Endothelial cell of umbilical vein (primary cell): ENCODE data around the gene SLC4A5. TPM values are rescaled to one million over a fixed set of nuclear protein-coding genes. Genes with fewer than 3 reads are reported as not detected.

Source experiments
- BruUV-seq: library from RNA; stranded (reverse); fragments of 400-500 nt; replicated peaks from 2 replicates; lab custom pipeline; 2021; lab: Mats Ljungman, UMichigan
- CTCF ChIA-PET: fragments of 300-600, 350-600 bp; sonication (Branson Sonifier 250); formaldehyde crosslinking; loops from one replicate; lab custom pipeline; 2021; ENCODE audit warnings: antibody characterized with exemption, inconsistent platforms; lab: Charles Lee
- POLR2A ChIA-PET: fragments of 300-600, 350-600 bp; sonication (Branson Sonifier 250); formaldehyde crosslinking; loops from one replicate; lab custom pipeline; 2021; ENCODE audit warnings: antibody characterized with exemption, inconsistent platforms; lab: Charles Lee
- DNase-seq: peaks from one replicate; pipeline ENCODE4 v3.0.0-alpha.2; 2011; ENCODE audit warnings: low read depth, low spot score
- FAIRE-seq: peaks from 2 replicates; lab custom pipeline; 2011; peaks lifted over from hg19 to GRCh38; lab: Jason Lieb, UNC
- H2AFZ ChIP-seq: 2 replicates; pipeline ENCODE4 v1.6.0; 2012; ENCODE audit warnings: low read depth, low read length, control low read depth, inconsistent platforms
- H3K27ac ChIP-seq: 2 replicates; pipeline ENCODE4 v1.5.1; 2011; ENCODE audit warnings: low read depth, mild to moderate bottlenecking, control low read depth, low read length, moderate library complexity; ENCODE audit not compliant: insufficient read depth
- H3K27me3 ChIP-seq, 2 experiments: 2 replicates each; pipeline versions ENCODE4 v1.6.0 to v1.6.1; 2011; ENCODE audit warnings: low read length in 2 of 2, mixed read lengths in 1 of 2; ENCODE audit not compliant: control insufficient read depth in 2 of 2, insufficient read depth in 2 of 2
- H3K36me3 ChIP-seq, 2 experiments: 2 replicates in 1 of 2; 3 replicates in 1 of 2; pipeline ENCODE4 v1.5.1; 2011; ENCODE audit warnings: low read length in 2 of 2, mild to moderate bottlenecking in 1 of 2, moderate library complexity in 1 of 2; ENCODE audit not compliant: control insufficient read depth in 2 of 2, insufficient read depth in 2 of 2; ENCODE audit errors: extremely low read depth in 1 of 2
- H3K4me1 ChIP-seq: 3 replicates; pipeline ENCODE4 v1.5.1; 2011; ENCODE audit warnings: mild to moderate bottlenecking, low read length; ENCODE audit not compliant: control insufficient read depth, insufficient read depth; ENCODE audit errors: extremely low read depth
- H3K4me2 ChIP-seq: 2 replicates; pipeline ENCODE4 v1.6.1; 2011; ENCODE audit warnings: low read length, control low read depth, mixed read lengths; ENCODE audit not compliant: insufficient read depth
- H3K4me3 ChIP-seq, 3 experiments: fragments of 200-600 bp in 1 of 3; sonication (generic), shearing (Covaris generic) in 1 of 3; replicated peaks in 1 of 3; 2 replicates each; pipeline ENCODE4 v1.5.1; 2011 to 2016; ENCODE audit warnings: control low read depth in 3 of 3, low read length in 3 of 3, mild to moderate bottlenecking in 2 of 3, inconsistent platforms in 1 of 3, low read depth in 1 of 3, moderate library complexity in 1 of 3; ENCODE audit not compliant: insufficient read depth in 1 of 3
- H3K79me2 ChIP-seq: 2 replicates; pipeline ENCODE4 v1.6.0; 2012; ENCODE audit warnings: low read length, inconsistent platforms; ENCODE audit not compliant: control insufficient read depth, insufficient read depth
- H3K9ac ChIP-seq: replicated peaks from 2 replicates; pipeline ENCODE3; 2011; ENCODE audit warnings: low read length, control low read depth; ENCODE audit not compliant: insufficient read depth; ENCODE audit errors: extremely low read depth
- H3K9me1 ChIP-seq: replicated peaks from 3 replicates; pipeline ENCODE4 v1.6.0; 2011; ENCODE audit warnings: mild to moderate bottlenecking, low read length; ENCODE audit not compliant: control insufficient read depth, insufficient read depth; ENCODE audit errors: extremely low read depth
- H3K9me3 ChIP-seq: replicated peaks from 2 replicates; pipeline ENCODE4 v1.5.1; 2012; ENCODE audit warnings: low read length, inconsistent platforms; ENCODE audit not compliant: control insufficient read depth, insufficient read depth
- H4K20me1 ChIP-seq: replicated peaks from 2 replicates; pipeline ENCODE3; 2011; ENCODE audit warnings: mild to moderate bottlenecking, low read length; ENCODE audit not compliant: control insufficient read depth, insufficient read depth; ENCODE audit errors: extremely low read depth
- CTCF ChIP-seq, 2 donors: IDR thresholded peaks; 1 replicate in 1 of 2; 2 replicates in 1 of 2; pipeline ENCODE4 v1.5.1; 2011; ENCODE audit warnings: low read length in 2 of 2, mild to moderate bottlenecking in 2 of 2, moderate library complexity in 2 of 2, control low read depth in 1 of 2, inconsistent platforms in 1 of 2, low read depth in 1 of 2; ENCODE audit not compliant: insufficient read depth in 1 of 2; ENCODE audit errors: extremely low read depth in 1 of 2
- EZH2 ChIP-seq: IDR thresholded peaks from 2 replicates; pipeline ENCODE4 v1.6.1; 2012; ENCODE audit warnings: borderline replicate concordance, low read depth, mild to moderate bottlenecking, moderate library complexity, low read length, inconsistent platforms; ENCODE audit not compliant: severe bottlenecking
- FOS ChIP-seq: IDR thresholded peaks from 2 replicates; pipeline ENCODE4 v1.6.1; 2011; ENCODE audit warnings: mild to moderate bottlenecking, low read length, moderate library complexity, borderline replicate concordance; ENCODE audit not compliant: insufficient read depth
- GATA2 ChIP-seq: IDR thresholded peaks from 2 replicates; pipeline ENCODE4 v1.7.0; 2011; ENCODE audit warnings: low read depth, mild to moderate bottlenecking, moderate library complexity, mixed read lengths, low read length; ENCODE audit not compliant: insufficient read length, insufficient read depth
- JUN ChIP-seq: IDR thresholded peaks from 2 replicates; pipeline ENCODE4 v1.6.1; 2011; ENCODE audit warnings: borderline replicate concordance, low read depth; ENCODE audit not compliant: insufficient read length, insufficient read depth
- MYC ChIP-seq: IDR thresholded peaks from one replicate; pipeline ENCODE4 v1.6.1; 2011; ENCODE audit warnings: mild to moderate bottlenecking, low read depth, low read length
- POLR2A ChIP-seq: IDR thresholded peaks from 2 replicates; pipeline ENCODE4 v1.6.1; 2012; ENCODE audit warnings: low read depth, mild to moderate bottlenecking, control low read depth, low read length
- POLR2AphosphoS5 ChIP-seq: IDR thresholded peaks from 2 replicates; pipeline ENCODE4 v1.6.1; 2012; ENCODE audit warnings: low read depth, mild to moderate bottlenecking, control low read depth, low read length, moderate library complexity; ENCODE audit not compliant: insufficient read depth
- dilution Hi-C: fragments of 300-500 bp; cut with MboI; formaldehyde crosslinking; loops from one replicate; pipeline ENCODE4 v1.15.0; 2019; ENCODE audit warnings: low sequenced_read_pairs; ENCODE audit not compliant: extremely low pct_ligation_motif_present
- intact Hi-C: fragments of 100-400 bp; cut with micrococcal nuclease; formaldehyde crosslinking; loops from one replicate; pipeline ENCODE4 v1.10.0; 2022
- polyA plus RNA-seq, 4 experiments: library from polyadenylated mRNA; depleted of rRNA in 3 of 4; stranded (reverse) in 3 of 4; unstranded in 1 of 4; fragments of >200 nt; gene quantifications; 2 replicates each; pipeline versions ENCODE4 v1.2.1 to v1.2.3, GENCODE V29; 2011 to 2012; ENCODE audit warnings: missing spikeins in 1 of 4
- total RNA-seq: library from RNA; stranded (reverse); gene quantifications from 2 replicates; pipeline ENCODE4 v1.2.3, GENCODE V29; 2021
- TF ChIP-seq, protein P1 (sequence below): IDR thresholded peaks from 2 replicates; pipeline ENCODE4 v1.6.1; 2011; ENCODE audit not compliant: insufficient read depth, insufficient read length

SLC4A5 gene
- total and polyA plus RNA-seq, 2 donors (not counting 3 experiments of a cell fraction or from before 2014, with no cell fraction given), result 0.12 to 0.97 TPM

- Histone ChIP-seq H3K4me3 (no peak overlapping the region), H3K4me1 (no peaks in the 10 kb centered on the region), H3K9me1 (no peaks in the 10 kb centered on the region), H3K27me3 (no peaks in the 10 kb centered on the region), H3K36me3 (peaks cover 9 to 33% of the 10 kb centered on the region in 2 experiments), H2AFZ (no peak overlapping the region), H4K20me1 (no peaks in the 10 kb centered on the region), H3K27ac (no peak overlapping the region), H3K9ac (no peak overlapping the region), H3K4me2 (no peak overlapping the region), H3K79me2 (no peaks in the 10 kb centered on the region), H3K9me3 (no peaks in the 10 kb centered on the region)
- ChIA-PET POLR2A (no interaction called here), CTCF (interaction anchor here (1.5 kb wide), 1 partner anchor 23 kb away, joined by 6 read pairs; no protein-coding TSS in a partner anchor)
- FAIRE-seq (no peak), DNase-seq (no peak)
- dilution Hi-C loops (no loop called here), intact Hi-C loops (no loop called here)
- TF ChIP-seq POLR2AphosphoS5, result no peak
- no peak for TF ChIP-seq EZH2
- BruUV-seq, result no TSS peak
Measured at GRCh38 chr2:74357627-74358026, 14.4 kb upstream of the SLC4A5 start.

DNA sequence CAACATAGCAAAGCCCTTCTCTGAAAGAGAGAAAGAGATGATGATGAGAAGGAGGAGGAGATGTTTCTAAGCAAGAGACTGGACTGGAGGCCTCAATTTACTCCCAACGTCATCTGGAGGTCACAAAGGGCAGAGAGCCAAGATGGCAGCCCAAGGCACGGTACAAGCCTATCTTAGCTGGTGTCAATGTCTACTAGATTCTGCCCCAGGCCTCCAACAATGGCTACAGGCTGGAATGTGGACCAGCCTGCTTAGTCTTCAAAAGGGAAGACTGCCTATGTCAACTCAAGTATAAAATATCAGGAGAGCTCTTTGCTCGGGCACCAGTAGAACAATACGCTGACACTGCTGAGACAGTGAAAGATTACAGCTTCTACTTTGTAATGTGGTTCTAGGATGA lies 6.7 kb upstream of the SLC4A5 start:
- no peak for DNase-seq
- Histone ChIP-seq H3K4me2 (no peak overlapping the region), H3K4me3 (no peak overlapping the region), H3K27me3 (peaks cover 0 to 4% of the 10 kb centered on the region in 2 experiments), H3K9ac (no peak overlapping the region), H3K36me3 (no peaks in the 10 kb centered on the region), H3K9me3 (no peaks in the 10 kb centered on the region), H2AFZ (no peak overlapping the region), H3K4me1 (no peaks in the 10 kb centered on the region), H3K9me1 (peaks cover 2% of the 10 kb centered on the region), H3K79me2 (no peaks in the 10 kb centered on the region), H3K27ac (no peak overlapping the region), H4K20me1 (no peaks in the 10 kb centered on the region)
- dilution Hi-C loops (no loop called here), intact Hi-C loops (no loop called here)
- POLR2A ChIA-PET, result no interaction called here
- no TSS peak for BruUV-seq
- FAIRE-seq, result no peak
- CTCF ChIA-PET, result interaction anchor here (4.7 kb wide), 1 partner anchor 15 kb away, joined by 32 read pairs; no protein-coding TSS in a partner anchor
- TF ChIP-seq GATA2, result no peak
- TF ChIP-seq JUN, result no peak
- TF ChIP-seq CTCF (IDR thresholded peaks at IDR 0.05; ENCODE audit: extremely low read depth in 1 of 2, insufficient read depth in 1 of 2, low read depth in 1 of 2, low read length in 2 of 2), result no peak
- no peak for TF ChIP-seq POLR2A
- no peak for TF ChIP-seq POLR2AphosphoS5
- no peak for TF ChIP-seq MYC
- TF ChIP-seq FOS, result no peak
- TF ChIP-seq, protein P1, sequence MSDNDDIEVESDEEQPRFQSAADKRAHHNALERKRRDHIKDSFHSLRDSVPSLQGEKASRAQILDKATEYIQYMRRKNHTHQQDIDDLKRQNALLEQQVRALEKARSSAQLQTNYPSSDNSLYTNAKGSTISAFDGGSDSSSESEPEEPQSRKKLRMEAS, result no peak
- no peak for TF ChIP-seq EZH2
